B cell (primary cell): Measurements from ENCODE around the gene ANKMY2. TPM values are rescaled to one million over a fixed set of nuclear protein-coding genes. Genes with fewer than 3 reads are reported as not detected.

Source experiments
- ATAC-seq: fragments of 200-7000 bp; cut with Tn5 transposase; one replicate; pipeline ENCODE4 v1.10.0; 2021; ENCODE audit warnings: low read depth, mild to moderate bottlenecking, moderate number of reproducible peaks, moderate library complexity
- CTCF ChIA-PET: fragments of 350-600 bp; sonication (Branson Sonifier 250); formaldehyde crosslinking; loops from one replicate; lab custom pipeline; 2021; ENCODE audit warnings: antibody characterized with exemption, inconsistent platforms; lab: Charles Lee
- POLR2A ChIA-PET: fragments of 350-600 bp; sonication (Branson Sonifier 250); formaldehyde crosslinking; loops from one replicate; lab custom pipeline; 2021; ENCODE audit warnings: antibody characterized with exemption; lab: Charles Lee
- DNase-seq: peaks from one replicate; pipeline ENCODE4 v3.0.0; 2013
- H2AFZ ChIP-seq: 2 replicates; pipeline ENCODE4 v1.6.1; 2012; ENCODE audit warnings: mild to moderate bottlenecking, low read depth, low read length; ENCODE audit not compliant: insufficient read depth, poor library complexity, severe bottlenecking
- H3K27ac ChIP-seq, 2 donors: 1 replicate in 1 of 2; 2 replicates in 1 of 2; pipeline ENCODE4 v1.5.1; 2012 to 2013; ENCODE audit warnings: low read length in 2 of 2, mild to moderate bottlenecking in 2 of 2, moderate library complexity in 1 of 2
- H3K27me3 ChIP-seq, 4 experiments: fragments of 200-600 bp in 1 of 4; sonication (generic) in 1 of 4; replicated peaks in 1 of 4; 1 replicate in 2 of 4; 2 replicates in 2 of 4; pipeline versions ENCODE4 v1.6.1 to v1.7.0; 2013 to 2016; ENCODE audit warnings: low read length in 3 of 4, mild to moderate bottlenecking in 2 of 4, mixed read lengths in 1 of 4, moderate library complexity in 1 of 4; ENCODE audit not compliant: insufficient read depth in 4 of 4, control insufficient read depth in 3 of 4; ENCODE audit errors: control extremely low read depth in 1 of 4
- H3K36me3 ChIP-seq, 2 experiments: replicated peaks in 1 of 2; 1 replicate in 1 of 2; 2 replicates in 1 of 2; pipeline versions ENCODE4 v1.6.1 to v1.7.1; 2013; ENCODE audit warnings: low read length in 1 of 2; ENCODE audit not compliant: insufficient read depth in 2 of 2, control insufficient read depth in 1 of 2; ENCODE audit errors: control extremely low read depth in 1 of 2, extremely low read depth in 1 of 2
- H3K4me1 ChIP-seq, 2 donors: fragments of 200-600 bp in 1 of 2; sonication (generic) in 1 of 2; 1 replicate in 1 of 2; 2 replicates in 1 of 2; pipeline versions ENCODE4 v1.5.1 to v1.6.1; 2013 to 2017; ENCODE audit warnings: low read length in 2 of 2; ENCODE audit not compliant: control insufficient read depth in 2 of 2, insufficient read depth in 2 of 2
- H3K4me2 ChIP-seq: replicated peaks from 2 replicates; pipeline ENCODE3; 2012; ENCODE audit warnings: mild to moderate bottlenecking, low read depth, low read length; ENCODE audit not compliant: poor library complexity, severe bottlenecking
- H3K4me3 ChIP-seq, 5 experiments: fragments of 200-600 bp in 1 of 5; sonication (generic) in 1 of 5; 1 replicate in 3 of 5; 2 replicates in 2 of 5; pipeline versions ENCODE4 v1.5.1 to v1.7.0; 2011 to 2016; ENCODE audit warnings: low read length in 4 of 5, mild to moderate bottlenecking in 4 of 5, low read depth in 2 of 5, control low read depth in 1 of 5, moderate library complexity in 1 of 5; ENCODE audit not compliant: insufficient read depth in 1 of 5; ENCODE audit errors: control extremely low read depth in 1 of 5, extremely low read depth in 1 of 5
- H3K79me2 ChIP-seq: fragments of 200-600 bp; sonication (generic); one replicate; pipeline ENCODE4 v1.6.0; 2016; ENCODE audit warnings: low read length; ENCODE audit not compliant: control insufficient read depth, insufficient read depth
- H3K9ac ChIP-seq: fragments of 200-600 bp; sonication (generic); 2 replicates; pipeline ENCODE4 v1.6.1; 2017; ENCODE audit warnings: mild to moderate bottlenecking, low read length, moderate library complexity
- H3K9me3 ChIP-seq, 3 donors: one replicate each; pipeline versions ENCODE4 v1.6.1 to v1.7.1; 2013; ENCODE audit warnings: low read length in 2 of 3; ENCODE audit not compliant: control insufficient read depth in 2 of 3, insufficient read depth in 1 of 3; ENCODE audit errors: control extremely low read depth in 1 of 3
- H4K20me1 ChIP-seq: 2 replicates; pipeline ENCODE4 v1.6.0; 2012; ENCODE audit warnings: mild to moderate bottlenecking, low read length; ENCODE audit not compliant: insufficient read depth, control insufficient read depth, poor library complexity, severe bottlenecking
- H3K27ac Mint-ChIP-seq: one replicate; pipeline ENCODE4 v1.8.0; 2021; ENCODE audit warnings: mixed read lengths
- H3K27me3 Mint-ChIP-seq: one replicate; pipeline ENCODE4 v1.8.0; 2021; ENCODE audit warnings: mixed read lengths
- H3K4me1 Mint-ChIP-seq: one replicate; pipeline ENCODE4 v1.8.0; 2021; ENCODE audit warnings: mixed read lengths
- H3K4me3 Mint-ChIP-seq: one replicate; pipeline ENCODE4 v1.8.0; 2021; ENCODE audit warnings: mixed read lengths
- H3K9me3 Mint-ChIP-seq: one replicate; pipeline ENCODE4 v1.8.0; 2022; ENCODE audit warnings: mixed read lengths; ENCODE audit not compliant: insufficient read depth
- CTCF ChIP-seq: fragments of 200-600 bp; IDR thresholded peaks from one replicate; pipeline ENCODE4 v1.8.0; 2022; ENCODE audit warnings: antibody characterized with exemption, mild to moderate bottlenecking
- EZH2 ChIP-seq: IDR thresholded peaks from 2 replicates; pipeline ENCODE4 v1.6.1; 2012; ENCODE audit warnings: borderline replicate concordance, low read depth, mild to moderate bottlenecking, moderate library complexity, low read length; ENCODE audit not compliant: insufficient read depth, poor library complexity, severe bottlenecking
- WGBS: methylation state at CpG from one replicate; pipeline ENCODE4 v1.1.5; 2013; ENCODE audit warnings: missing lambda C conversion rate; ENCODE audit not compliant: insufficient coverage; 5-methylcytosine and 5-hydroxymethylcytosine counted together
- intact Hi-C: fragments of 100-400 bp; cut with micrococcal nuclease; formaldehyde crosslinking; loops from one replicate; pipeline ENCODE4 v1.10.0; 2022
- polyA plus RNA-seq: library from polyadenylated mRNA; depleted of rRNA; stranded (reverse); fragments of >200 nt; gene quantifications from 2 replicates; pipeline ENCODE4 v1.2.3, GENCODE V29; 2012
- total RNA-seq, 2 donors: library from RNA; stranded (reverse); fragments of 120-200 nt in 1 of 2; gene quantifications; 1 replicate in 1 of 2; 2 replicates in 1 of 2; pipeline versions ENCODE4 v1.2.3 to v1.2.4, GENCODE V29; 2013 to 2022

ANKMY2 gene
- total and polyA plus RNA-seq, 2 donors (not counting 1 experiment from before 2014, with no cell fraction given): 7.6 to 17.8 TPM

GRCh38 chr7:16691241-16691640, 45.7 kb upstream of the ANKMY2 start:
- no peaks in the 10 kb centered on the region for H3K79me2 ChIP-seq
- H3K4me2 ChIP-seq: no peak overlapping the region
- no peaks in the 10 kb centered on the region for H3K27me3 ChIP-seq
- no peaks in the 10 kb centered on the region for H4K20me1 ChIP-seq
- intact Hi-C loops: loop anchor here (10.0 kb wide), 1 partner anchor 114 kb away; the partner anchor contains the start of gene AGR2
- no peaks in the 10 kb centered on the region for H3K4me1 ChIP-seq
- TF ChIP-seq CTCF (no peak), EZH2 (no peak)
- no peak overlapping the region for H3K9ac ChIP-seq
- no peak overlapping the region for H3K4me3 ChIP-seq
- H3K27me3 Mint-ChIP-seq: no peaks in the 10 kb centered on the region
- no peak overlapping the region for H2AFZ ChIP-seq
- no peaks in the 10 kb centered on the region for H3K4me1 Mint-ChIP-seq
- ChIA-PET CTCF (interaction anchor here (10.3 kb wide), 1 partner anchor 226 kb away, joined by 107 read pairs; no protein-coding TSS in a partner anchor), POLR2A (no interaction called here)
- H3K4me3 Mint-ChIP-seq: no peak overlapping the region
- DNase-seq (no peak), ATAC-seq (no peak)
- no peaks in the 10 kb centered on the region for H3K9me3 ChIP-seq
- no peak overlapping the region for H3K27ac ChIP-seq
- H3K9me3 Mint-ChIP-seq: no peaks in the 10 kb centered on the region
- WGBS: 97% methylated on average over 3 of the region's 4 CpGs
- no peak overlapping the region for H3K27ac Mint-ChIP-seq
- peaks cover 0 to 26% of the 10 kb centered on the region in 2 experiments for H3K36me3 ChIP-seq

GRCh38 chr7:16688249-16688648, 42.7 kb upstream of the ANKMY2 start:
- DNase-seq (no peak), ATAC-seq (no peak)
- peaks cover 22% of the 10 kb centered on the region for H3K4me1 Mint-ChIP-seq
- no peak for TF ChIP-seq CTCF
- no peak for TF ChIP-seq EZH2
- peaks cover 8 to 14% of the 10 kb centered on the region in 2 donors for H3K4me1 ChIP-seq
- no peak overlapping the region for H3K27ac Mint-ChIP-seq
- no peak overlapping the region for H3K4me2 ChIP-seq
- H3K9me3 Mint-ChIP-seq: no peaks in the 10 kb centered on the region
- CTCF ChIA-PET: interaction anchor here (0.7 to 1.1 kb wide), 4 partner anchors 41 to 230 kb away, joined by 3 read pairs; partner anchors contain the start of genes ANKMY2 and BZW2
- intact Hi-C loops: no loop called here
- peaks cover 0 to 15% of the 10 kb centered on the region in 2 experiments for H3K36me3 ChIP-seq
- no peaks in the 10 kb centered on the region for H3K27me3 ChIP-seq
- no peak overlapping the region for H3K9ac ChIP-seq
- no CpG with 5 or more reads among the region's 2 CpGs for WGBS
- no peaks in the 10 kb centered on the region for H3K9me3 ChIP-seq
- H3K4me3 ChIP-seq: no peak overlapping the region
- no peak overlapping the region for H3K4me3 Mint-ChIP-seq
- no peaks in the 10 kb centered on the region for H4K20me1 ChIP-seq
- no peaks in the 10 kb centered on the region for H3K27me3 Mint-ChIP-seq
- no peak overlapping the region for H2AFZ ChIP-seq
- POLR2A ChIA-PET: no interaction called here
- H3K79me2 ChIP-seq: no peaks in the 10 kb centered on the region
- H3K27ac ChIP-seq: no peak overlapping the region
